Astrocyte (in vitro differentiated cells and primary cell): ENCODE measurements around the gene PLD2. TPM values are rescaled to one million over a fixed set of nuclear protein-coding genes. Genes with fewer than 3 reads are reported as not detected.

Experiments used
- DNase-seq: peaks from one replicate; pipeline ENCODE4 v3.0.0-alpha.2; 2010; ENCODE audit warnings: low read depth
- FAIRE-seq: peaks from 2 replicates; lab custom pipeline; 2011; peaks lifted over from hg19 to GRCh38; lab: Jason Lieb, UNC
- H2AFZ ChIP-seq: 2 replicates; pipeline ENCODE4 v1.6.0; 2012; ENCODE audit warnings: low read depth, low read length, inconsistent platforms
- H3K27ac ChIP-seq: 2 replicates; pipeline ENCODE4 v1.5.1; 2011; ENCODE audit warnings: low read depth, low read length, inconsistent platforms
- H3K27me3 ChIP-seq: 2 replicates; pipeline ENCODE4 v1.6.0; 2011; ENCODE audit warnings: low read length, inconsistent platforms; ENCODE audit not compliant: insufficient read depth
- H3K36me3 ChIP-seq: 2 replicates; pipeline ENCODE4 v1.5.1; 2011; ENCODE audit warnings: low read length, inconsistent platforms; ENCODE audit not compliant: insufficient read depth
- H3K4me1 ChIP-seq: 2 replicates; pipeline ENCODE4 v1.5.1; 2011; ENCODE audit warnings: low read length, inconsistent platforms; ENCODE audit not compliant: insufficient read depth
- H3K4me2 ChIP-seq: 2 replicates; pipeline ENCODE4 v1.6.0; 2012; ENCODE audit warnings: low read length, inconsistent platforms
- H3K4me3 ChIP-seq: 2 replicates; pipeline ENCODE4 v1.5.1; 2011; ENCODE audit warnings: low read depth, mild to moderate bottlenecking, low read length, inconsistent platforms; ENCODE audit not compliant: insufficient read depth
- H3K79me2 ChIP-seq: 2 replicates; pipeline ENCODE4 v1.6.0; 2012; ENCODE audit warnings: mild to moderate bottlenecking, low read length, inconsistent platforms; ENCODE audit not compliant: insufficient read depth
- H3K9ac ChIP-seq: 2 replicates; pipeline ENCODE4 v1.6.0; 2012; ENCODE audit warnings: mild to moderate bottlenecking, low read length, inconsistent platforms
- H3K9me3 ChIP-seq: 2 replicates; pipeline ENCODE4 v1.5.1; 2012; ENCODE audit warnings: low read depth, mild to moderate bottlenecking, low read length, inconsistent platforms; ENCODE audit not compliant: insufficient read depth
- H4K20me1 ChIP-seq: 2 replicates; pipeline ENCODE4 v1.6.0; 2012; ENCODE audit warnings: low read length, inconsistent platforms; ENCODE audit not compliant: insufficient read depth
- H3K27ac Mint-ChIP-seq: one replicate; pipeline ENCODE4 v1.8.0; 2021; ENCODE audit warnings: mild to moderate bottlenecking, mixed read lengths; ENCODE audit not compliant: unreplicated experiment
- H3K27me3 Mint-ChIP-seq: one replicate; pipeline ENCODE4 v1.8.0; 2021; ENCODE audit warnings: low read depth, mixed read lengths; ENCODE audit not compliant: unreplicated experiment
- H3K36me3 Mint-ChIP-seq: one replicate; pipeline ENCODE4 v1.8.0; 2021; ENCODE audit warnings: low read depth, mixed read lengths; ENCODE audit not compliant: unreplicated experiment
- H3K4me1 Mint-ChIP-seq: one replicate; pipeline ENCODE4 v1.8.0; 2021; ENCODE audit warnings: low read depth, mixed read lengths; ENCODE audit not compliant: unreplicated experiment
- H3K4me3 Mint-ChIP-seq: one replicate; pipeline ENCODE4 v1.8.0; 2021; ENCODE audit warnings: mild to moderate bottlenecking, moderate library complexity, mixed read lengths; ENCODE audit not compliant: unreplicated experiment
- H3K9me3 Mint-ChIP-seq: one replicate; pipeline ENCODE4 v1.8.0; 2021; ENCODE audit warnings: mild to moderate bottlenecking, mixed read lengths; ENCODE audit not compliant: unreplicated experiment
- EZH2 ChIP-seq: IDR thresholded peaks from 2 replicates; pipeline ENCODE4 v1.6.1; 2012; ENCODE audit warnings: mild to moderate bottlenecking, low read length, inconsistent platforms; ENCODE audit not compliant: insufficient read depth
- total RNA-seq: library from RNA; stranded (reverse); gene quantifications from 2 replicates; pipeline ENCODE4 v1.2.1, GENCODE V29; 2021
- TF ChIP-seq, protein P1 (sequence below): IDR thresholded peaks from 2 replicates; pipeline ENCODE4 v1.5.1; 2011; ENCODE audit warnings: low read depth, mild to moderate bottlenecking, inconsistent platforms, low read length, moderate library complexity; ENCODE audit not compliant: insufficient read depth

PLD2 gene
- total RNA-seq, 1 donor from 2014 or later = 29.3 TPM

DNA sequence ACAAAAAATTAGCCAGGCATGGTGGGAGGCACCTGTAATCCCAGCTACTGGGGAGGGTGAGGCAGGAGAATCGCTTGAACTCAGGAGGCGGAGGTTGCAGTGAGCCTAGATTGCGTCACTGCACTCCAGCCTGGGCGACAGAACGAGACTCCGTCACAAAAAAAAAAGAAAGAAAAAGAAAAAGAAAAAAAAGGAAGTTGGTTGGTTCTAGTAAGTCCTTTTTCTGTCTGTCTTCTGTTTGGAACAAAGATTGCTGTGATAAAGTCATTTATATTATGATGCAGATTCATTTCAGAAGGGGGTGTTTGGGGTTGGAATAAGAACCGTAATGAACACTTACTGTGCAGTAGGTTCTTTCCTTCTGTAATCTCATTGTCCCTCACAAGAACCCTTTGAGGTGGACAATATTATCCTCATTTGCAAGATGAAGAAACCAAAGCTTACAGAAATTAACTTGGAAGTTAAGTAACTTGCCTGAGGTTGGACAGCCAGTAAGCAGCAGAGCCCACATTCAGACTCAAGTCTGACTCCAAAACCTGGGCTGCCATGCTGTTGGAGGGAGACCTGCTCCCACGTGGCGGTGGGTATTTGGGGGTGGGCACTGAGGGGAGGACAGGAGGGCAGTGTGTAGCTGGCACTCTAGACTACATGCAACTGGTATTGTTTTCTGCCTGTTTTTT is 36.5 kb downstream of the PLD2 start:
- no peak for DNase-seq
- Histone ChIP-seq H3K4me1 (peaks cover 3% of the 10 kb centered on the region), H3K4me3 (no peak overlapping the region), H3K9ac (no peak overlapping the region), H3K27me3 (no peaks in the 10 kb centered on the region), H3K27ac (no peak overlapping the region), H3K36me3 (no peaks in the 10 kb centered on the region), H4K20me1 (peaks cover 92% of the 10 kb centered on the region), H3K9me3 (no peaks in the 10 kb centered on the region), H2AFZ (no peak overlapping the region), H3K79me2 (peaks cover 84% of the 10 kb centered on the region), H3K4me2 (no peak overlapping the region)
- Mint-ChIP-seq H3K27ac (no peak overlapping the region), H3K27me3 (no peaks in the 10 kb centered on the region), H3K9me3 (no peaks in the 10 kb centered on the region), H3K4me3 (no peak overlapping the region), H3K4me1 (peaks cover 13% of the 10 kb centered on the region), H3K36me3 (peaks cover 8% of the 10 kb centered on the region)
- FAIRE-seq = no peak
- TF ChIP-seq, protein P1, sequence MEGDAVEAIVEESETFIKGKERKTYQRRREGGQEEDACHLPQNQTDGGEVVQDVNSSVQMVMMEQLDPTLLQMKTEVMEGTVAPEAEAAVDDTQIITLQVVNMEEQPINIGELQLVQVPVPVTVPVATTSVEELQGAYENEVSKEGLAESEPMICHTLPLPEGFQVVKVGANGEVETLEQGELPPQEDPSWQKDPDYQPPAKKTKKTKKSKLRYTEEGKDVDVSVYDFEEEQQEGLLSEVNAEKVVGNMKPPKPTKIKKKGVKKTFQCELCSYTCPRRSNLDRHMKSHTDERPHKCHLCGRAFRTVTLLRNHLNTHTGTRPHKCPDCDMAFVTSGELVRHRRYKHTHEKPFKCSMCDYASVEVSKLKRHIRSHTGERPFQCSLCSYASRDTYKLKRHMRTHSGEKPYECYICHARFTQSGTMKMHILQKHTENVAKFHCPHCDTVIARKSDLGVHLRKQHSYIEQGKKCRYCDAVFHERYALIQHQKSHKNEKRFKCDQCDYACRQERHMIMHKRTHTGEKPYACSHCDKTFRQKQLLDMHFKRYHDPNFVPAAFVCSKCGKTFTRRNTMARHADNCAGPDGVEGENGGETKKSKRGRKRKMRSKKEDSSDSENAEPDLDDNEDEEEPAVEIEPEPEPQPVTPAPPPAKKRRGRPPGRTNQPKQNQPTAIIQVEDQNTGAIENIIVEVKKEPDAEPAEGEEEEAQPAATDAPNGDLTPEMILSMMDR = no peak
- no peak for TF ChIP-seq EZH2

- no peak for TF ChIP-seq EZH2
- H3K36me3 Mint-ChIP-seq = peaks cover 8% of the 10 kb centered on the region
- peaks cover 20% of the 10 kb centered on the region for H3K4me1 Mint-ChIP-seq
- Histone ChIP-seq H3K79me2 (peaks cover 84% of the 10 kb centered on the region), H2AFZ (no peak overlapping the region), H3K9me3 (no peaks in the 10 kb centered on the region), H4K20me1 (peaks cover 94% of the 10 kb centered on the region), H3K4me1 (peaks cover under 1% of the 10 kb centered on the region), H3K4me2 (no peak overlapping the region), H3K9ac (no peak overlapping the region), H3K27ac (no peak overlapping the region), H3K27me3 (no peaks in the 10 kb centered on the region), H3K36me3 (no peaks in the 10 kb centered on the region), H3K4me3 (no peak overlapping the region)
- H3K9me3 Mint-ChIP-seq = no peaks in the 10 kb centered on the region
- FAIRE-seq (no peak), DNase-seq (no peak)
- peaks cover 3% of the 10 kb centered on the region for H3K27me3 Mint-ChIP-seq
- no peak overlapping the region for H3K4me3 Mint-ChIP-seq
- no peak overlapping the region for H3K27ac Mint-ChIP-seq
Observed at GRCh38 chr17:4845118-4845517, 38.2 kb downstream of the PLD2 start.

- H3K36me3 ChIP-seq = no peaks in the 10 kb centered on the region
- Mint-ChIP-seq H3K4me3 (no peak overlapping the region), H3K4me1 (peaks cover 18% of the 10 kb centered on the region), H3K27me3 (peaks cover 3% of the 10 kb centered on the region), H3K9me3 (no peaks in the 10 kb centered on the region), H3K36me3 (peaks cover 8% of the 10 kb centered on the region), H3K27ac (no peak overlapping the region)
- H3K9me3 ChIP-seq = no peaks in the 10 kb centered on the region
- no peak for DNase-seq
- peaks cover 94% of the 10 kb centered on the region for H4K20me1 ChIP-seq
- no peak overlapping the region for H3K4me3 ChIP-seq
- no peak for FAIRE-seq
- no peak overlapping the region for H3K4me2 ChIP-seq
- no peaks in the 10 kb centered on the region for H3K27me3 ChIP-seq
- H3K79me2 ChIP-seq = peaks cover 81% of the 10 kb centered on the region
- no peak for TF ChIP-seq EZH2
- TF ChIP-seq, protein P1 = no peak
- H3K9ac ChIP-seq = no peak overlapping the region
- no peak overlapping the region for H3K27ac ChIP-seq
- no peaks in the 10 kb centered on the region for H3K4me1 ChIP-seq
- H2AFZ ChIP-seq = no peak overlapping the region
Observed at GRCh38 chr17:4846635-4847390, 39.9 kb downstream of the PLD2 start.
